K562 (cell line): Measurements from ENCODE around the gene RNF144A. TPM values are rescaled to one million over a fixed set of nuclear protein-coding genes. Genes with fewer than 3 reads are reported as not detected.

Experiments
- E2F3 ChIP-seq: fragments of 250-450 bp; sonication (Bioruptor Pico); IDR thresholded peaks from 2 replicates; pipeline ENCODE4 v1.4.0; 2020; ENCODE audit warnings: mild to moderate bottlenecking
- ETV5 ChIP-seq: sonication (generic); formaldehyde crosslinking; IDR thresholded peaks from 2 replicates; pipeline ENCODE4 v1.4.0; 2020; ENCODE audit warnings: low read depth, mild to moderate bottlenecking, missing genetic modification reagents
- HNRNPUL1 ChIP-seq: fragments of 200-400 bp; formaldehyde crosslinking; IDR thresholded peaks from 2 replicates; pipeline ENCODE4 v1.6.1; 2017; ENCODE audit warnings: low read length
- KHSRP ChIP-seq: fragments of 450-650 bp; IDR thresholded peaks from 2 replicates; pipeline ENCODE4 v1.6.1; 2017
- MITF ChIP-seq: IDR thresholded peaks from 2 replicates; pipeline ENCODE4 v1.6.1; 2014; ENCODE audit warnings: antibody characterized with exemption
- MYC ChIP-seq, 2 experiments: fragments of 250-450 bp in 1 of 2; sonication (Bioruptor Pico) in 1 of 2; IDR thresholded peaks; 2 replicates each; pipeline versions ENCODE4 v1.5.1 to v1.6.1; 2012 to 2021; ENCODE audit warnings: low read depth in 2 of 2, borderline replicate concordance in 1 of 2, improper control_type of control experiment in 1 of 2, low read length in 1 of 2, mild to moderate bottlenecking in 1 of 2, moderate library complexity in 1 of 2
- PATZ1 ChIP-seq: fragments of 250-450 bp; sonication (Bioruptor Pico); IDR thresholded peaks from 2 replicates; pipeline ENCODE4 v1.5.0; 2020; ENCODE audit warnings: mild to moderate bottlenecking, borderline replicate concordance
- RBM39 ChIP-seq: fragments of 200-400 bp; formaldehyde crosslinking; optimal IDR thresholded peaks from 2 replicates; pipeline ENCODE3; 2018; ENCODE audit warnings: low read depth, low read length
- THRA ChIP-seq: fragments of 450-650 bp; IDR thresholded peaks from 2 replicates; pipeline ENCODE4 v1.6.1; 2017; ENCODE audit warnings: mild to moderate bottlenecking, moderate library complexity
- TRIM28 ChIP-seq: fragments of 450-650 bp; IDR thresholded peaks from 2 replicates; pipeline ENCODE4 v1.6.1; 2017
- ZBTB2 ChIP-seq: fragments of 450-650 bp; IDR thresholded peaks from 2 replicates; pipeline ENCODE4 v1.6.1; 2016; ENCODE audit warnings: antibody characterized with exemption
- ZBTB34 ChIP-seq: fragments of 250-450 bp; sonication (Bioruptor Pico); IDR thresholded peaks from 2 replicates; pipeline ENCODE4 v1.8.0; 2021; ENCODE audit warnings: mild to moderate bottlenecking, moderate library complexity
- ZBTB49 ChIP-seq: sonication (generic); formaldehyde crosslinking; IDR thresholded peaks from 2 replicates; pipeline ENCODE4 v1.8.0; 2022; ENCODE audit warnings: missing genetic modification reagents, mild to moderate bottlenecking, borderline replicate concordance
- ZFPM2 ChIP-seq: fragments of 250-450 bp; sonication (Bioruptor Pico); IDR thresholded peaks from 2 replicates; pipeline ENCODE4 v1.5.1; 2022; ENCODE audit warnings: mild to moderate bottlenecking
- ZNF165 ChIP-seq: fragments of 250-450 bp; sonication (Bioruptor Pico); IDR thresholded peaks from 2 replicates; pipeline ENCODE4 v1.4.0; 2020; ENCODE audit warnings: borderline replicate concordance
- ZNF239 ChIP-seq: fragments of 250-450 bp; sonication (Bioruptor Pico); IDR thresholded peaks from 2 replicates; pipeline ENCODE4 v1.4.0; 2020; ENCODE audit warnings: mild to moderate bottlenecking
- polyA plus RNA-seq, 8 experiments: library from polyadenylated mRNA; depleted of rRNA in 4 of 8; stranded (reverse) in 5 of 8; unstranded in 3 of 8; fragments of >200 nt; fragmentation: Nextera tagmentation in 2 of 8; fragmentation: Illumina TruSeq in 1 of 8; extraction: Ambion mirVana in 2 of 8; extraction: Trizol in 1 of 8; gene quantifications; 2 replicates each; pipeline versions ENCODE4 v1.2.1 to v1.2.3, GENCODE V29; 2011 to 2014; ENCODE audit warnings: inconsistent platforms in 1 of 8, missing spikeins in 1 of 8
- total RNA-seq, 7 experiments: library from RNA; depleted of rRNA in 6 of 7; stranded (reverse); fragments of >200 nt in 6 of 7; fragmentation: Illumina TruSeq in 2 of 7; extraction: Trizol in 2 of 7; gene quantifications; 2 replicates each; pipeline versions ENCODE4 v1.2.1 to v1.2.3, GENCODE V29; 2011 to 2021; ENCODE audit warnings: low replicate concordance in 1 of 7

Gene RNF144A
- total and polyA plus RNA-seq, 9 of the 15 experiments (the other 6 are each of a cell fraction or from before 2014, with no cell fraction given) = 0.96 to 11.3 (median 6.2) TPM

- no peak for TF ChIP-seq ZFPM2
- TF ChIP-seq KHSRP = peak; percentile 95
- no peak for TF ChIP-seq ZBTB49 (CRISPR knock-in tag)
- peak; percentile 80 for TF ChIP-seq ETV5
- TF ChIP-seq ZNF239 (CRISPR knock-in tag) = peak; percentile 66; the same call in 1 of the 2 replicates
- TF ChIP-seq RBM39 = no peak
- no peak for TF ChIP-seq HNRNPUL1
- TF ChIP-seq E2F3 = no peak
- TF ChIP-seq THRA = no peak
- peak; percentile 88; the same call in 1 of the 2 replicates for TF ChIP-seq MITF
- no peak for TF ChIP-seq ZBTB34 (CRISPR knock-in tag)
- peak; percentile 60; the same call in 1 of the 2 replicates for TF ChIP-seq ZBTB2
- TF ChIP-seq TRIM28 = peak; percentile 84; the same call in 1 of the 2 replicates
- no peak for TF ChIP-seq ZNF165 (CRISPR knock-in tag)
- peak; percentile 74 for TF ChIP-seq MYC (IDR thresholded peaks at IDR 0.05; ENCODE audit: low read depth, low read length)
- TF ChIP-seq MYC (CRISPR knock-in tag; IDR thresholded peaks at IDR 0.05; ENCODE audit: borderline replicate concordance, low read depth) = no peak
- TF ChIP-seq PATZ1 = no peak
Measured at GRCh38 chr2:6893876-6894482, 23.2 kb upstream of the RNF144A start (continued).
